ENCODE data around the gene PPP1R9B. TPM values are rescaled to one million over a fixed set of nuclear protein-coding genes. Genes with fewer than 3 reads are reported as not detected.

Gene PPP1R9B
- total and polyA plus RNA-seq, 2 of the 8 experiments (the other 6 are each of a cell fraction or from before 2014, with no cell fraction given): 5.2 to 13.1 TPM

DNA sequence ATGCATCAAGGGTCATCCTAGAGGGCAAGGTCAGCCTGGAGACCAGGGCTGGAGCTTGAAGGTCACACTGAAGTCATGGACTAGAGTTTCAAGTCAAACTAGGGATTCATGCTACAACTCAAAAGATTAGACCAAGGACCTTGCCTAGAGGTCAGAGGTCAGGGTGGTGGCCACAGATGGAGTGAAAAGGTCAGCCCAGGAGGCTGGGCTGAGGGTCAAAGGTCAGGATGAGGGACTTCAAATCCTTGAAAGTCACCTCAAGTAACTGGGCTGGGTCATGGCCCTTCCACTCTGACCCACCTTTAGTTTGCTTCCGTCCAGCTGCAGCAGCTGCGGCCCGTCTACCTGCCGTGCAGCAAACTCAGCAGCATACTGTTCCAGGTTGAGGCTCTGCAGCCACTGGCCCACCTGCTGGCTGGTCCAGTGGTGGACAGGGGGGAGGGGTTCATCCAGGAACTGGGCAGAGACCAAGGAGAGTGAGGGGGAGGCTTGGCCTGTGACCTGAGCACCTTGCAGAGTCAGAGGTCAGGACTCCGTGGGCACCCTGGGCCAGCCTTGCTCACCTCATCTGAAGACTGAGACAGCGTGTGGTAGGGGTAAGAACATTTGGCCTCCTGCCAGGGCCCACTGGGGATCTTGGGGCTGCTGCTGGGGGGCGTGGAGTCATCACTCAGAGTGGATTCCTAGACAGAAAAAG is 36.7 kb downstream of the PPP1R9B start:
- Histone ChIP-seq H3K4ac (replicated peaks; ENCODE audit: insufficient read length, low read depth, low read length) (no peak overlapping the region), H4K20me1 (replicated peaks in 1 of 2; ENCODE audit: control insufficient read depth in 1 of 2, insufficient read depth in 2 of 2, low read length in 2 of 2) (no peaks in the 10 kb centered on the region), H3K23ac (ENCODE audit: insufficient read length) (no peak overlapping the region), H2BK120ac (replicated peaks; ENCODE audit: low read depth, low read length) (no peak overlapping the region), H4K8ac (ENCODE audit: extremely low read depth, insufficient read depth, low read length) (peak overlapping the region; percentile 23), H2BK12ac (ENCODE audit: low read depth, low read length) (peak overlapping the region; percentile 50; the same call in 1 of the 2 replicates), H3K18ac (ENCODE audit: extremely low read depth, low read length) (no peak overlapping the region), H3K9ac (replicated peaks in 1 of 4; ENCODE audit: extremely low read depth in 1 of 4, low read depth in 3 of 4, low read length in 3 of 4) (no peak overlapping the region), H3K79me1 (ENCODE audit: low read depth, low read length) (no peaks in the 10 kb centered on the region), H3K56ac (replicated peaks; ENCODE audit: insufficient read length, low read depth, low read length) (no peak overlapping the region), H3K9me3 (ENCODE audit: insufficient read depth in 2 of 2, low read depth in 1 of 2, low read length in 1 of 2) (no peaks in the 10 kb centered on the region), H3K79me2 (ENCODE audit: control insufficient read depth in 1 of 2, insufficient read depth in 2 of 2, low read length in 2 of 2) (no peaks in the 10 kb centered on the region), H2BK20ac (ENCODE audit: low read length) (no peak overlapping the region), H3K14ac (ENCODE audit: insufficient read length) (no peak overlapping the region), H3K4me1 (replicated peaks in 1 of 4; ENCODE audit: control insufficient read depth in 3 of 4, insufficient read depth in 4 of 4, low read length in 3 of 4) (peaks cover 6 to 14% (median 11%) of the 10 kb centered on the region in 4 experiments), H3K4me2 (ENCODE audit: insufficient read depth in 1 of 2, low read depth in 2 of 2, low read length in 2 of 2) (no peak overlapping the region), H3K36me3 (ENCODE audit: control insufficient read depth in 2 of 4, insufficient read depth in 4 of 4, low read length in 3 of 4) (no peaks in the 10 kb centered on the region; a peak in 2 of 8 replicates), H3K4me3 (ENCODE audit: extremely low read depth in 1 of 4, insufficient read depth in 2 of 4, low read depth in 3 of 4, low read length in 4 of 4) (no peak overlapping the region), H2AFZ (ENCODE audit: low read length) (no peak overlapping the region), H3K27me3 (replicated peaks in 1 of 4; ENCODE audit: control insufficient read depth in 3 of 4, extremely low read depth in 1 of 4, insufficient read depth in 3 of 4, low read length in 3 of 4) (peaks cover 0 to 10% (median 7%) of the 10 kb centered on the region in 4 experiments; a peak in 4 of 7 replicates), H2BK15ac (ENCODE audit: low read length) (no peak overlapping the region), H3K23me2 (ENCODE audit: low read depth, low read length) (peaks cover 2% of the 10 kb centered on the region; the same call in 1 of the 2 replicates), H3K27ac (ENCODE audit: low read depth, low read length) (no peak overlapping the region; the same call in 1 of the 2 replicates), H2AK5ac (ENCODE audit: low read depth, low read length) (peak overlapping the region; percentile 48; the same call in 1 of the 2 replicates), H4K5ac (ENCODE audit: insufficient read length, low read depth, low read length) (no peak overlapping the region), H2BK5ac (ENCODE audit: low read depth, low read length) (no peak overlapping the region), H4K91ac (replicated peaks; ENCODE audit: insufficient read length, low read length) (no peak overlapping the region)
- FAIRE-seq: no peak
- DNase-seq (ENCODE audit: low read depth in 1 of 2, low spot score in 2 of 2): no peak
- ChIA-PET CTCF (ENCODE audit: partially characterized antibody) (interaction anchor here (0.6 to 23.0 kb wide), 11 partner anchors 11 to 315 kb away, joined by 3 to 412 read pairs (median 30); partner anchors contain the start of genes PDK2, PPP1R9B and SGCA), POLR2A (ENCODE audit: partially characterized antibody) (interaction anchor here (0.6 to 1.6 kb wide), 4 partner anchors 9 to 227 kb away, joined by 3 to 5 read pairs (median 4); no protein-coding TSS in a partner anchor)
- WGBS, 2 experiments (ENCODE audit: extremely low coverage in 1 of 2, insufficient coverage in 1 of 2, insufficient read length in 1 of 2, insufficient replicate concordance in 2 of 2, low coverage in 1 of 2, low lambda C conversion rate in 2 of 2, missing lambda C conversion rate in 1 of 2): 89% methylated on average over 7 of the region's 7 CpGs; no CpG with 5 or more reads in 1 of the 2 experiments
- TF ChIP-seq, protein P1, sequence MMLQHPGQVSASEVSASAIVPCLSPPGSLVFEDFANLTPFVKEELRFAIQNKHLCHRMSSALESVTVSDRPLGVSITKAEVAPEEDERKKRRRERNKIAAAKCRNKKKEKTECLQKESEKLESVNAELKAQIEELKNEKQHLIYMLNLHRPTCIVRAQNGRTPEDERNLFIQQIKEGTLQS (IDR thresholded peaks at IDR 0.05; ENCODE audit: insufficient read depth, low read depth, low read length): no peak
- TF ChIP-seq SIRT6 (IDR thresholded peaks at IDR 0.05; ENCODE audit: low read length) (no peak), BCL11A (IDR thresholded peaks at IDR 0.05; ENCODE audit: low read depth in 2 of 2, low read length in 2 of 2) (no peak), KDM4A (IDR thresholded peaks at IDR 0.05; ENCODE audit: low read depth, low read length, severe bottlenecking) (no peak), POLR2A (IDR thresholded peaks at IDR 0.05; ENCODE audit: control extremely low read depth in 1 of 2, low read depth in 2 of 2, low read length in 2 of 2) (no peak), EP300 (IDR thresholded peaks at IDR 0.05; ENCODE audit: borderline replicate concordance in 1 of 2, low read depth in 2 of 2, low read length in 2 of 2) (no peak), SRF (IDR thresholded peaks at IDR 0.05; ENCODE audit: low read depth, low read length) (no peak), CEBPB (IDR thresholded peaks at IDR 0.05; ENCODE audit: low read depth, low read length) (no peak), SAP30 (IDR thresholded peaks at IDR 0.05; ENCODE audit: insufficient read depth, insufficient replicate concordance, low read length) (no peak), FOSL1 (IDR thresholded peaks at IDR 0.05; ENCODE audit: insufficient read depth, low read depth, low read length) (no peak), NRF1 (IDR thresholded peaks at IDR 0.05; ENCODE audit: low read depth, low read length) (no peak)
